B cell (primary cell): ENCODE results near the gene NOS3. TPM values are rescaled to one million over a fixed set of nuclear protein-coding genes. Genes with fewer than 3 reads are reported as not detected.

Experiments used
- ATAC-seq: fragments of 200-7000 bp; cut with Tn5 transposase; one replicate; pipeline ENCODE4 v1.10.0; 2021; ENCODE audit warnings: low read depth, mild to moderate bottlenecking, moderate number of reproducible peaks, moderate library complexity
- CTCF ChIA-PET: fragments of 350-600 bp; sonication (Branson Sonifier 250); formaldehyde crosslinking; loops from one replicate; lab custom pipeline; 2021; ENCODE audit warnings: antibody characterized with exemption, inconsistent platforms; lab: Charles Lee
- POLR2A ChIA-PET: fragments of 350-600 bp; sonication (Branson Sonifier 250); formaldehyde crosslinking; loops from one replicate; lab custom pipeline; 2021; ENCODE audit warnings: antibody characterized with exemption; lab: Charles Lee
- DNase-seq: peaks from one replicate; pipeline ENCODE4 v3.0.0; 2013
- H2AFZ ChIP-seq: 2 replicates; pipeline ENCODE4 v1.6.1; 2012; ENCODE audit warnings: mild to moderate bottlenecking, low read depth, low read length; ENCODE audit not compliant: insufficient read depth, poor library complexity, severe bottlenecking
- H3K27ac ChIP-seq, 2 donors: 1 replicate in 1 of 2; 2 replicates in 1 of 2; pipeline ENCODE4 v1.5.1; 2012 to 2013; ENCODE audit warnings: low read length in 2 of 2, mild to moderate bottlenecking in 2 of 2, moderate library complexity in 1 of 2
- H3K27me3 ChIP-seq, 4 experiments: fragments of 200-600 bp in 1 of 4; sonication (generic) in 1 of 4; replicated peaks in 1 of 4; 1 replicate in 2 of 4; 2 replicates in 2 of 4; pipeline versions ENCODE4 v1.6.1 to v1.7.0; 2013 to 2016; ENCODE audit warnings: low read length in 3 of 4, mild to moderate bottlenecking in 2 of 4, mixed read lengths in 1 of 4, moderate library complexity in 1 of 4; ENCODE audit not compliant: insufficient read depth in 4 of 4, control insufficient read depth in 3 of 4; ENCODE audit errors: control extremely low read depth in 1 of 4
- H3K36me3 ChIP-seq, 2 experiments: replicated peaks in 1 of 2; 1 replicate in 1 of 2; 2 replicates in 1 of 2; pipeline versions ENCODE4 v1.6.1 to v1.7.1; 2013; ENCODE audit warnings: low read length in 1 of 2; ENCODE audit not compliant: insufficient read depth in 2 of 2, control insufficient read depth in 1 of 2; ENCODE audit errors: control extremely low read depth in 1 of 2, extremely low read depth in 1 of 2
- H3K4me1 ChIP-seq, 2 donors: fragments of 200-600 bp in 1 of 2; sonication (generic) in 1 of 2; 1 replicate in 1 of 2; 2 replicates in 1 of 2; pipeline versions ENCODE4 v1.5.1 to v1.6.1; 2013 to 2017; ENCODE audit warnings: low read length in 2 of 2; ENCODE audit not compliant: control insufficient read depth in 2 of 2, insufficient read depth in 2 of 2
- H3K4me2 ChIP-seq: replicated peaks from 2 replicates; pipeline ENCODE3; 2012; ENCODE audit warnings: mild to moderate bottlenecking, low read depth, low read length; ENCODE audit not compliant: poor library complexity, severe bottlenecking
- H3K4me3 ChIP-seq, 5 experiments: fragments of 200-600 bp in 1 of 5; sonication (generic) in 1 of 5; 1 replicate in 3 of 5; 2 replicates in 2 of 5; pipeline versions ENCODE4 v1.5.1 to v1.7.0; 2011 to 2016; ENCODE audit warnings: low read length in 4 of 5, mild to moderate bottlenecking in 4 of 5, low read depth in 2 of 5, control low read depth in 1 of 5, moderate library complexity in 1 of 5; ENCODE audit not compliant: insufficient read depth in 1 of 5; ENCODE audit errors: control extremely low read depth in 1 of 5, extremely low read depth in 1 of 5
- H3K79me2 ChIP-seq: fragments of 200-600 bp; sonication (generic); one replicate; pipeline ENCODE4 v1.6.0; 2016; ENCODE audit warnings: low read length; ENCODE audit not compliant: control insufficient read depth, insufficient read depth
- H3K9ac ChIP-seq: fragments of 200-600 bp; sonication (generic); 2 replicates; pipeline ENCODE4 v1.6.1; 2017; ENCODE audit warnings: mild to moderate bottlenecking, low read length, moderate library complexity
- H3K9me3 ChIP-seq, 3 donors: one replicate each; pipeline versions ENCODE4 v1.6.1 to v1.7.1; 2013; ENCODE audit warnings: low read length in 2 of 3; ENCODE audit not compliant: control insufficient read depth in 2 of 3, insufficient read depth in 1 of 3; ENCODE audit errors: control extremely low read depth in 1 of 3
- H4K20me1 ChIP-seq: 2 replicates; pipeline ENCODE4 v1.6.0; 2012; ENCODE audit warnings: mild to moderate bottlenecking, low read length; ENCODE audit not compliant: insufficient read depth, control insufficient read depth, poor library complexity, severe bottlenecking
- H3K27ac Mint-ChIP-seq: one replicate; pipeline ENCODE4 v1.8.0; 2021; ENCODE audit warnings: mixed read lengths
- H3K27me3 Mint-ChIP-seq: one replicate; pipeline ENCODE4 v1.8.0; 2021; ENCODE audit warnings: mixed read lengths
- H3K4me1 Mint-ChIP-seq: one replicate; pipeline ENCODE4 v1.8.0; 2021; ENCODE audit warnings: mixed read lengths
- H3K4me3 Mint-ChIP-seq: one replicate; pipeline ENCODE4 v1.8.0; 2021; ENCODE audit warnings: mixed read lengths
- H3K9me3 Mint-ChIP-seq: one replicate; pipeline ENCODE4 v1.8.0; 2022; ENCODE audit warnings: mixed read lengths; ENCODE audit not compliant: insufficient read depth
- CTCF ChIP-seq: fragments of 200-600 bp; IDR thresholded peaks from one replicate; pipeline ENCODE4 v1.8.0; 2022; ENCODE audit warnings: antibody characterized with exemption, mild to moderate bottlenecking
- EZH2 ChIP-seq: IDR thresholded peaks from 2 replicates; pipeline ENCODE4 v1.6.1; 2012; ENCODE audit warnings: borderline replicate concordance, low read depth, mild to moderate bottlenecking, moderate library complexity, low read length; ENCODE audit not compliant: insufficient read depth, poor library complexity, severe bottlenecking
- WGBS: methylation state at CpG from one replicate; pipeline ENCODE4 v1.1.5; 2013; ENCODE audit warnings: missing lambda C conversion rate; ENCODE audit not compliant: insufficient coverage; 5-methylcytosine and 5-hydroxymethylcytosine counted together
- intact Hi-C: fragments of 100-400 bp; cut with micrococcal nuclease; formaldehyde crosslinking; loops from one replicate; pipeline ENCODE4 v1.10.0; 2022
- polyA plus RNA-seq: library from polyadenylated mRNA; depleted of rRNA; stranded (reverse); fragments of >200 nt; gene quantifications from 2 replicates; pipeline ENCODE4 v1.2.3, GENCODE V29; 2012
- total RNA-seq, 2 donors: library from RNA; stranded (reverse); fragments of 120-200 nt in 1 of 2; gene quantifications; 1 replicate in 1 of 2; 2 replicates in 1 of 2; pipeline versions ENCODE4 v1.2.3 to v1.2.4, GENCODE V29; 2013 to 2022

The NOS3 gene
- total and polyA plus RNA-seq, 2 donors (not counting 1 experiment from before 2014, with no cell fraction given) = 0.39 to 0.54 TPM

DNA sequence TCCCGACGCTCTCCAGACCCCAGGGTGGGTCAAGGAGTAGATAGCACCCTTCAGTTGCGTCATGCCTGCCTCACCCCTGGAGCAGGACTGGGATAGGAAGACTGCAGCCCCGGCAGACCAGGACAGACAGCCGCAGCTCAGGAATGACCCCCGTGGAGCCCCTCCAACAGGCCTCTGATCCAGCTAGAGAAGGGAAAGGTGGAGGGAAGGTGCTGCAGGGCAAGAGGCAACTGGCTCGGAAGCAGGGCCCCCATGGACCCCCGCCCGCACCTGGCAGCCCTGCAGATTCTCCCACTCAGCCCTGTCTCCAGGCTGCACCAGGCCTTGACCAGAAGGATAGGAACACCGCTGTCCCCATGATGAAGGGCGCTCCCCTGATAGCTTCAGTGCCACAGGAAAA is 20.4 kb upstream of the NOS3 start:
- Histone ChIP-seq H3K9me3 (peaks cover 0 to 8% (median 0%) of the 10 kb centered on the region in 3 donors), H3K9ac (no peak overlapping the region), H3K36me3 (no peaks in the 10 kb centered on the region), H3K79me2 (no peaks in the 10 kb centered on the region), H4K20me1 (no peaks in the 10 kb centered on the region), H3K27ac (no peak overlapping the region), H3K4me3 (no peak overlapping the region), H3K4me1 (peaks cover 12 to 16% of the 10 kb centered on the region in 2 donors), H3K27me3 (peaks cover 0 to 6% (median 2%) of the 10 kb centered on the region in 4 experiments), H2AFZ (no peak overlapping the region), H3K4me2 (no peak overlapping the region)
- H3K4me3 Mint-ChIP-seq = no peak overlapping the region
- TF ChIP-seq EZH2 (no peak), CTCF (no peak)
- ChIA-PET POLR2A (no interaction called here), CTCF (interaction anchor here (1.4 to 3.1 kb wide), 2 partner anchors 15 to 49 kb away, joined by 3 to 8 read pairs; no protein-coding TSS in a partner anchor)
- 85% methylated on average over 8 of the region's 11 CpGs for WGBS
- H3K27me3 Mint-ChIP-seq = peaks cover 18% of the 10 kb centered on the region
- no peaks in the 10 kb centered on the region for H3K9me3 Mint-ChIP-seq
- intact Hi-C loops = no loop called here
- H3K27ac Mint-ChIP-seq = no peak overlapping the region
- H3K4me1 Mint-ChIP-seq = peaks cover 22% of the 10 kb centered on the region
- ATAC-seq (no peak), DNase-seq (no peak)

GRCh38 chr7:150971242-150972022 is 19.4 kb upstream of the NOS3 start:
- no peak overlapping the region for H3K27ac ChIP-seq
- Mint-ChIP-seq H3K9me3 (no peaks in the 10 kb centered on the region), H3K27ac (no peak overlapping the region), H3K4me1 (peaks cover 27% of the 10 kb centered on the region), H3K27me3 (peaks cover 14% of the 10 kb centered on the region), H3K4me3 (no peak overlapping the region)
- DNase-seq = no peak
- H3K9me3 ChIP-seq = peaks cover 0 to 15% (median 0%) of the 10 kb centered on the region in 3 donors
- no peak for ATAC-seq
- no peaks in the 10 kb centered on the region for H4K20me1 ChIP-seq
- H3K79me2 ChIP-seq = no peaks in the 10 kb centered on the region
- CTCF ChIA-PET = interaction anchor here (3.1 kb wide), 1 partner anchor 14 kb away, joined by 8 read pairs; no protein-coding TSS in a partner anchor
- no peak overlapping the region for H3K4me3 ChIP-seq
- H2AFZ ChIP-seq = no peak overlapping the region
- POLR2A ChIA-PET = no interaction called here
- H3K4me1 ChIP-seq = peaks cover 20 to 22% of the 10 kb centered on the region in 2 donors
- H3K27me3 ChIP-seq = peaks cover 0 to 16% (median 12%) of the 10 kb centered on the region in 4 experiments
- no peak overlapping the region for H3K4me2 ChIP-seq
- intact Hi-C loops = no loop called here
- no peak overlapping the region for H3K9ac ChIP-seq
- 91% methylated on average over 13 of the region's 16 CpGs for WGBS
- TF ChIP-seq EZH2 (no peak), CTCF (no peak)
- no peaks in the 10 kb centered on the region for H3K36me3 ChIP-seq
